ENCODE data around the gene LRRC75B.
"Not testable (repeated sequence)": the region's sequence is repeated elsewhere in the genome, so short reads cannot be mapped to it uniquely, and the experiment has no call there.

LRRC75B gene

DNA sequence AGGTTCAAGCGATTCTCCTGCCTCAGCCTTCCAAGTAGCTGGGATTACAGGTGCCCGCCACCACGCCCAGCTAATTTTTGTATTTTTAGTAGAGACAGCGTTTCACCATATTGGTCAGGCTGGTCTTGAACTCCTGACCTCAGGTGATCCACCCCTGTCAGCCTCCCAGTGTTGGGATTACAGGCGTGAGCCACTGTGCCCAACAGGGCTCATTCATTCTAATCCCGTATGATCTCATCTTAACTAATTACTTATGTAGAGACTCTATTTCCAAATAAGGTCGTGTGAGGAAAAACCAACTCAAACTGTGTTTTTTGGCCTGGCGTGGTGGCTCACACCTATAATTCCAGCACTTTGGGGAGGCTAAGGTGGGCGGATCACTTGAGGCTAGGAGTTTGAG is 4.2 kb upstream of the LRRC75B start:
- not testable (repeated sequence) for H3K27ac Mint-ChIP-seq; H3K27me3 Mint-ChIP-seq; ATAC-seq (replicated peaks); H3K4me3 Mint-ChIP-seq; H3K36me3 Mint-ChIP-seq (ENCODE audit: insufficient read depth); DNase-seq; H3K9me3 Mint-ChIP-seq
- H3K4me1 Mint-ChIP-seq (ENCODE audit: low read depth in 2 of 2): peaks cover 12 to 17% of the 10 kb centered on the region in 2 donors

DNA sequence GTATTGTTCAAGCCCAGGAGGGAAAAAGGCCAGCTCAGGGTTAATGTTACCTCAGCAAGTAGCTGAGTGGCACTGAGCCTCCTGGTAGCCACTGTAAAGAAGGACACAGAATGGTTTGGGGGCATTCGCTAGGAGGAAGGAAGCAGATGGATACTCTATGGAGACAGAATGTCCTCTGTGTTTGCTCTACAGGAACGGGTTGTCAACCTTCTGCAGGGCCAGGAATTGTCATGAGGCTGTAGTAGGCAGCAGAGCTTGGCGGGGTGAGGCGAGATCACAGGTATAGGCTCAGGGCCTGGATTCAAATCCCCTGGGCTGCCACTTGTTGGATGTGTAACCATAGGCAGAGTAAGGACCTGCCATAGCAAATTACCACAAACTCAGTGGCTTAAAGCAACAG is 3.0 kb upstream of the LRRC75B start:
- ATAC-seq (replicated peaks) (no peak), DNase-seq (no peak)
- Mint-ChIP-seq H3K4me1 (ENCODE audit: low read depth in 2 of 2) (peaks cover 5 to 12% of the 10 kb centered on the region in 2 donors), H3K27ac (no peak overlapping the region), H3K27me3 (peaks cover 0 to 5% of the 10 kb centered on the region in 2 donors), H3K4me3 (no peak overlapping the region), H3K9me3 (no peaks in the 10 kb centered on the region), H3K36me3 (ENCODE audit: insufficient read depth) (no peaks in the 10 kb centered on the region)

DNA sequence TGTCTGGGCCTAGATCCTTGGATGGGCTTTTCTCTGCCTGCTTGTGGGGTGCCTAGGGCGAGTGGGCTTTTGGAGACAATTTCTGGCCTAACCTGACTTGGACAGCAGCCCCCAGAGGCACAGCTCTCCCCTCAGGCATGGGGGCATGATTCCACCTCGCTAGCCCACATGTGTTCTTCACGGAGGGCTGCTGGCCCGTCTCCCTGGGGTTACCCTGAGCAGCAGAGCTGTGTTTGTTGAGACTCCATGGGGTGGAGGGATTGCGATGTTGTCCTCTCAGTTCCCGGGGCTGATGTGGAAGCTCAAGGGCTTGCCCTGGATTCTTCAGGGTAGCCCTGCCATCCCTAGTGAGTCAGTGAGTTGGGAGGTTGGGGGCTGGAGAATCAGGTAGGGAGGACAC is 2.4 kb upstream of the LRRC75B start:
- H3K27ac Mint-ChIP-seq: no peak overlapping the region
- H3K4me1 Mint-ChIP-seq (ENCODE audit: low read depth in 2 of 2): peaks cover 5 to 12% of the 10 kb centered on the region in 2 donors
- no peaks in the 10 kb centered on the region for H3K9me3 Mint-ChIP-seq
- no peaks in the 10 kb centered on the region for H3K36me3 Mint-ChIP-seq (ENCODE audit: insufficient read depth)
- DNase-seq (no peak), ATAC-seq (replicated peaks) (no peak)
- peaks cover 0 to 5% of the 10 kb centered on the region in 2 donors for H3K27me3 Mint-ChIP-seq
- H3K4me3 Mint-ChIP-seq: no peak overlapping the region

DNA sequence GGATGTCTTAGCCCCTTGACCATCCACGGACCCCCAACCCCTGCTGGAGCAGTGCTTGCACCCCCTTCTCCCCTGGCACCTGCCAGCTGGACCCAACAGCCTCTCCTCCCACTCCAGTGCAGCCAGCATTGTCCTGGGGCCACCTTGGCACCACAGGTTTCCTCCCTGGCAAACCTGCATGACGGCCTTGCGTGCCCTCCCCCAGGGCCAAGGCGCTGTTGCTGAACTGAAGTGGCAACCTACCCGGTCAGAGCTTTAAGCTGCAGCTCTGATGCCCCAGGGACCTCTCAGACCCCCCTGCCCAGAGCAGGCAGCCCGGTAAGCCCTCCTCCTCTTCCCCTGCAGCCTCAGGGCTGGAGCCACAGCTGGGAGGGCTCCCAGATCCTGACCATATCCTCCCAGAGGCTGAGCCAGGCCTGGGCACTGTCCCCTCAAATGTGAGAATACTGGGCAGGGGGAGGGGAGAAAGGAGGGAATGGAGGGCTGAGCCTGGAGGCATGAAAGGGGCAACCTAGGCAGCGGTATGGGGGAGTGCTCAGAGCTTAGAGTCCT is 1.8 kb upstream of the LRRC75B start:
- Mint-ChIP-seq H3K36me3 (ENCODE audit: insufficient read depth) (no peaks in the 10 kb centered on the region), H3K4me1 (ENCODE audit: low read depth in 2 of 2) (peaks cover 5 to 12% of the 10 kb centered on the region in 2 donors), H3K9me3 (no peaks in the 10 kb centered on the region), H3K27me3 (peaks cover 0 to 5% of the 10 kb centered on the region in 2 donors), H3K27ac (no peak overlapping the region), H3K4me3 (no peak overlapping the region)
- no peak for DNase-seq
- no peak for ATAC-seq (replicated peaks)

DNA sequence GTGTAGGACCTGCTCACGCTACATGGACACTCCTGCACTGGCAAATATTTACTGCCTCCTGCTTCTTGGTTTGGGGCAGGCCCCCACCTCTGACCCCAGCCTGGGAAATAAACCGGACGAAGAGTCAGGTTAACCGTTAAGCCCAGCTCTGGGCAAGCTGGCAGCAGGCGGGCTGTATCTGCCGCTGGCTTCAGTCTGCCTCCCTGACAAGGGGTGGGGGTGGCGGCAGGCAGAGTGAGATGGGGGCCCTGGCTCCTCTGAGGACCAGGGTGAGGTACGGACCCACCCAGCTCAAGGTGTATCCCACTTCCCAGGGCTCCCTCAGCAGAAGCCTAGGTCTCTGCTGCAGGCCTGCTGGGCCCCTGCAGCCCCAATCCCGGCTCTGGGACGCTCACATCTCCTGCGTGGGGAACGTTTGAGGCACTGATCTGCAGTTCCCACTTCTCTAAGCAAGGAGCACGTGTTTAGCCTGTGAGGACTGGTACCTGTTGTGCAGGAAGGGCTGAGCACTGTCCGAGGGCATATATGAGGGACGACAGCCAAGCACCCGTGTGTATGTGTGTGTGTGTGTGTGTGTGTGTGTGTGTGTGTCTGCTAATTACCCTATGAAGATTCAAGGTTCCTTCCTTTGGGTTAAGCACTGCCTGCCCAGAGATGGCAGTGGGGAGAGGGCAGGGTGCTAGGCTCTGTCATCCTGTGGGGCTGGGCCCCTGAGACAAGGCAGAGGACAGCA is 1.1 kb upstream of the LRRC75B start:
- ATAC-seq (replicated peaks): no peak
- peak overlapping the region in 1 of 2 donors; percentile 41 for H3K27ac Mint-ChIP-seq
- peaks cover 0 to 5% of the 10 kb centered on the region in 2 donors for H3K27me3 Mint-ChIP-seq
- H3K36me3 Mint-ChIP-seq (ENCODE audit: insufficient read depth): no peaks in the 10 kb centered on the region
- H3K9me3 Mint-ChIP-seq: no peaks in the 10 kb centered on the region
- H3K4me3 Mint-ChIP-seq: peak overlapping the region; percentile 78 to 84
- DNase-seq: no peak
- peaks cover 5 to 6% of the 10 kb centered on the region in 2 donors for H3K4me1 Mint-ChIP-seq (ENCODE audit: low read depth in 2 of 2)

DNA sequence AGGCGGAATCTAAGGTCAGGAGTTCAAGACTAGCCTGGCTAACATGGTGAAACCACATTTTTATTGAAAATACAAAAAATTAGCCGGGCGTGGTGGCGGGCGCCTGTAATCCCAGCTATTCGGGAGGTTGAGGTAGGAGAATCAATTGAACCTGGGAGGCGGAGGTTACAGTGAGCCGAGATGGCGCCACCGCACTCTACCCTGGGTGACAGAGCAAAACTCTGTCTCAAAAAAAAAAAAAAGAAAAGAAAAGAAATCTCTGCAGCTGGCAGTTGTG is 624 bp upstream of the LRRC75B start:
- H3K4me1 Mint-ChIP-seq (ENCODE audit: low read depth in 2 of 2); H3K36me3 Mint-ChIP-seq (ENCODE audit: insufficient read depth): not testable (repeated sequence)
- H3K4me3 Mint-ChIP-seq: peak overlapping the region; percentile 78 to 84

DNA sequence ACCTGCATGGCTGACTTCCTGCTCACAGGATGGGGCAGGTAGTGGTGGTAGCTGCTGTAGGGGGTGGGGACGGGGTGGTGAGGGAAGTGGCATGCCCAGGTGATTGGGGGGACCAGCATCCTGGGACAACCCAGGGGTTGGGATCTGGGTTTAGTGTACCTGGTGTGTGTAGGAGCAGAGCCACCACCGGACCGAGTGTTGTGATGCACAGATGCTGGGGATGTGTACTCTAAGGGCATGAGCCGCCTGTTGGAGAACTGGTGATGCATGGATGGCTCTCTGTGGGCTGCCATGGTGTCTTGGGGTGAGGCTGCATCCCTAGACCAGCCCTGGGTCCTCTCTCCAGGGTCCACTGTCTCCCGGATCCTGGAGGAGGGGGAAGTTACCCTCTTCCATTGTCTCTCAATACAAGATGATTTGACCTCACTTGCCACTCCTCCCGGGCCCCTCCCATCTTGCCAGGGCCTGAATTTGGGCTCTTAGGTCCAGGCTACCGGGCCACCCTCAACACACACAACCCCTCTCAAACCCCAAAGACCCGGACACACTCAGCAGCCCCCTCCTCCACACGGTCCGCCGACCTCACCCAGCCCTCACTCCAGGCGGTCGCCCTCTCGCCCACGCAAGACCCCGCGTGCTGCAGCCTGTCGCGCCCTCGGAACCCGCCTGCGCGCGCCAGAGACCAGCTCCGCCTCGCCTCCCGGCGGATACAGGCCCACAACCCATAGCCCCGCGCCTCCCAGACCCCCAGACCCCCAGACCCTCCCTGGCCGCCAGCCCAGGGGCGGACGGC is 619 bp downstream of the LRRC75B start:
- no peak overlapping the region for H3K27ac Mint-ChIP-seq
- no peaks in the 10 kb centered on the region for H3K9me3 Mint-ChIP-seq
- peak overlapping the region; percentile 78 to 84 for H3K4me3 Mint-ChIP-seq
- H3K36me3 Mint-ChIP-seq (ENCODE audit: insufficient read depth): no peaks in the 10 kb centered on the region
- peak; percentile 22 for ATAC-seq (replicated peaks)
- peaks cover 0 to 5% of the 10 kb centered on the region in 2 donors for H3K27me3 Mint-ChIP-seq
- DNase-seq: no peak
- peaks cover 5% of the 10 kb centered on the region in 2 donors for H3K4me1 Mint-ChIP-seq (ENCODE audit: low read depth in 2 of 2)

More for the DNA sequence above, 624 bp upstream of the LRRC75B start:
- H3K9me3 Mint-ChIP-seq; H3K27me3 Mint-ChIP-seq; DNase-seq; ATAC-seq (replicated peaks): not testable (repeated sequence)
- peak overlapping the region in 1 of 2 donors; percentile 41 for H3K27ac Mint-ChIP-seq

DNA sequence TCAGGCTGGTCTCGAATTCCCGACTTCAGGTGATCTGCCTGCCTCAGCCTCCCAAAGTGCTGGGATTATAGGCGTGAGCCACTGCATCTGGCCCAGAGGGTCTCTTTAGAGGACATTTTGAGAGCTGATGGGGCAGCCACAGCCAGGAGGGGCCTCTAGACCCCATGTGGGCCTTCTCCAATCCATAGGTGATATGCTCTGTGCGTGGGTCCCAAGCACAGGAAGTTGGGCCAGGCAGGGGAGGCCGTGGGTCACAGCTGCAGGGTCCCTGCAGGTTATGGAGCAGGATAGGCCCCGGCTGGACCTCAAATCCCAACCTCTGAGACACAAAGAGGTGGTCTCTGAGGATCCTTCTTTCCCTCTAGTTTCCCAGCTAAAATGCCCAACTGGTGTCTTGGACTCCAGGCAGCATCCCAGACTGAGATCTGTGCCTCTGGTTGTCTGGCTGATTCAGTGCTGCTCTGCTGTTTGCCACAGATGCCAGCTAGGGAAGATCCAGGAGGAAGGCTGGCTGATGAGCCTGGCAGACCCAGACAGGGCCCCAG is 1.5 kb downstream of the LRRC75B start:
- no peak overlapping the region for H3K27ac Mint-ChIP-seq
- H3K4me1 Mint-ChIP-seq (ENCODE audit: low read depth in 2 of 2): peaks cover 5% of the 10 kb centered on the region in 2 donors
- H3K4me3 Mint-ChIP-seq: no peak overlapping the region
- ATAC-seq (replicated peaks) (no peak), DNase-seq (no peak)
- H3K27me3 Mint-ChIP-seq: peaks cover 0 to 5% of the 10 kb centered on the region in 2 donors
- no peaks in the 10 kb centered on the region for H3K9me3 Mint-ChIP-seq
- no peaks in the 10 kb centered on the region for H3K36me3 Mint-ChIP-seq (ENCODE audit: insufficient read depth)

DNA sequence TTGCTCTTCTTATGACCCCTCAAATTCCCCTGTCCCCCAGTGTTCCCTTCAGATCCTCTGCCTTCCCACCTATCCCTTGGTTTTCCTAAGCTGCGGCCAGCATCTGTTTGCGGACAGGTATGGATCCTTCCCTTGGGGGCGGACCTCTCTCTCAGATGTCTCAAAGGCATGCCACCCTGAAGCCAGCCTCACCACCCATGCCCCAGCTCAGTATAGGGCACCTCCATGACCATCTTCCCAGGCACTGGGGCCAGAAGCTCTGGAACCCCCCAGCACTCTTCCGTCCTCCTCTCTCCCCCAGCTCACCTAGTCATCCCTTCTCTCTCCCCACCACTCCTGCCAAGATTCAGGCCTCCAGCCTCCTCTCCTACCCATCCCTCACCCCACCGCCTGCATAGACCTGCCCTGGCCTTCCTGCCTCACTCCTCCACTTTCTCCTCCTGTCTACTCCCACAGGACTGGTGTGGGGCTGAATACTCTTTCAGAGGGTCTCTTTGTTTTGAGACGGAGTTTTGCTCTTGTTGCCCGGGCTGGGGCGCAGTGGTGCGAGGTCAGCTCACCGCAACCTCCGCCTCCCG is 2.2 kb downstream of the LRRC75B start:
- Mint-ChIP-seq H3K27me3 (peaks cover 0 to 5% of the 10 kb centered on the region in 2 donors), H3K36me3 (ENCODE audit: insufficient read depth) (no peaks in the 10 kb centered on the region), H3K4me3 (no peak overlapping the region), H3K9me3 (no peaks in the 10 kb centered on the region), H3K4me1 (ENCODE audit: low read depth in 2 of 2) (peaks cover 5% of the 10 kb centered on the region in 2 donors), H3K27ac (no peak overlapping the region)
- no peak for ATAC-seq (replicated peaks)
- no peak for DNase-seq

DNA sequence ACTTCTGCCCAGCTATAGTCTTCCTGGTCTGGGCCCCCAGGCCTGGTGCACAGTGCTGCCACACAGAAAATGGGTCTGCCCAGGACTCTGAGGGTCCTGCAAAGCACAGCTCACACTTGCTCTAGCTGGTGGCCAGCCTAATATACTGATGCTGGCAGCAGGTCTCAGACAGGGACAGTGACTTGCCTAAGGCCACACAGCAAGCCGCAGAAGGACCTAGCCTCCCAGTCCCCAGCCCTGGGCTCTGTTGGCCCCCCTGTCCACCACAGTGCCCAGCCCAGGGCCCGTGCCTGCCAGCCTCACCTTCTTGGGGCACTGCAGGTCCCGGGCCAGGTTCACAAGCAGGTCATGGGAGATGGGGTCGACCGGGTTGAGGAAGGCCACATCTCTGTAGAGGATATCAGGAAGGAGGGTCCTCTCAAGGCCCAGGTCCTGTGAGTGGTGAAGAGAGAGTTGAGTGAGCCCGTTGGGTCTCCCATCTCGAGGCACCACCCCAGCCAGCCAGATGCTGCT is 3.3 kb downstream of the LRRC75B start:
- Mint-ChIP-seq H3K9me3 (no peaks in the 10 kb centered on the region), H3K4me3 (no peak overlapping the region), H3K4me1 (ENCODE audit: low read depth in 2 of 2) (peaks cover 5% of the 10 kb centered on the region in 2 donors), H3K36me3 (ENCODE audit: insufficient read depth) (no peaks in the 10 kb centered on the region), H3K27ac (no peak overlapping the region), H3K27me3 (peaks cover 0 to 5% of the 10 kb centered on the region in 2 donors)
- ATAC-seq (replicated peaks): no peak
- DNase-seq: no peak

DNA sequence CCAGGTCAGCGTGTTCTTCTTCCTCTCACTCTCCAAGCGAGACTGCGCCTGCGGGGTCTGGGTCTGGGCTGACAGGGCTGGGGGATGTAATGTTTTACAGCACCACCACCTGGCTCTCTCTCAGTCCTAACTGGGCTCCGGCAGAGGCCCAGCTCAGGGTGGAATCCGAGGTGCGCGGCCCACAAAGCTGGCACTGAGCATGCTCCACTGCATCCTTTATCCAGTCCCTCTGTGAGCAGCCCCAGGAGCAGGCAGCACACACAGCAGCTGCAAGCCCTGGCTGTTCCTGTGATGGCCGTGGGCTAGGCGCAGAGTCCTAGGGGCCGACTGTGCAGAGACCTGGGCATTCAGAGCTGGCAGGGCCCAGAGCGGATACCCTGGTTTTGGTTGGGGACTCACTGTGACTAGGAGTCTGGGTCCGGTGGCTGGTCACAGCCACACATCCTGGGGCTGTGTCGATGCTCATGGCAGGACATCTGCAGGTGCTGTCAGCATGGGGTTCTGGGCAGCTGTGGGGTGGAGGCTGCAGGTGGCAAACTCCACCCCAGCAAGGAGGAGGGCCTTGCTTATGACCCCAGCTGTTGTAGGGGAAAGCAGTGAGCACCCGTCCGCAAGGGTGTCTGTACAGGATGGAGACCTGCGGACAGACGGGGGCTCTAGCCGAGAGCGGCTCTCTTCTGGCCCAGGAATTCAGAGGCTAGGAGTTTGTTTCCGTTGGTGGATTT is 4.0 kb downstream of the LRRC75B start:
- Mint-ChIP-seq H3K4me3 (no peak overlapping the region), H3K36me3 (ENCODE audit: insufficient read depth) (no peaks in the 10 kb centered on the region), H3K4me1 (ENCODE audit: low read depth in 2 of 2) (peaks cover 5% of the 10 kb centered on the region in 2 donors), H3K9me3 (no peaks in the 10 kb centered on the region), H3K27ac (no peak overlapping the region), H3K27me3 (peaks cover 0 to 5% of the 10 kb centered on the region in 2 donors)
- DNase-seq (no peak), ATAC-seq (replicated peaks) (no peak)

DNA sequence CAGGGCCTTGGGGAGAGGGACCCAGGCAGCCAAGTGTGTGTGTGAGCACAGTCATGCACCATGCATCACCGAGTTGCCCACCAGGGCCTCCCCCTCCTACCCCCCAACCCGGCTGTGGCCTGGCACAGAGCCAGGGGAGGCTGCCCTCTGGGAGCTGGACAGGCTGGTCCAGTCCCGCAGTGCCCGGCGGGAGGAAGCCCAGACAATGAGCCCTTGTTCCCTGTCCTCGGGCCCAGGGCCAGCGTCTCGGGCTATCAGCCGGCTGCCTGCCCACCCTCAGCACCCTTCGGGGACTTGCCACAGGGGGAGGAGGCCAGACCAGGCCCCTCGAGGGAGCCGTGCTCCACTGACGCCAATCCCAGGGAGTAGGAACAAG is 4.5 kb downstream of the LRRC75B start:
- Mint-ChIP-seq H3K36me3 (ENCODE audit: insufficient read depth) (no peaks in the 10 kb centered on the region), H3K4me3 (no peak overlapping the region), H3K9me3 (no peaks in the 10 kb centered on the region), H3K27ac (no peak overlapping the region), H3K4me1 (ENCODE audit: low read depth in 2 of 2) (peaks cover 5% of the 10 kb centered on the region in 2 donors), H3K27me3 (peaks cover 0 to 5% of the 10 kb centered on the region in 2 donors)
- DNase-seq (no peak), ATAC-seq (replicated peaks) (no peak)

DNA sequence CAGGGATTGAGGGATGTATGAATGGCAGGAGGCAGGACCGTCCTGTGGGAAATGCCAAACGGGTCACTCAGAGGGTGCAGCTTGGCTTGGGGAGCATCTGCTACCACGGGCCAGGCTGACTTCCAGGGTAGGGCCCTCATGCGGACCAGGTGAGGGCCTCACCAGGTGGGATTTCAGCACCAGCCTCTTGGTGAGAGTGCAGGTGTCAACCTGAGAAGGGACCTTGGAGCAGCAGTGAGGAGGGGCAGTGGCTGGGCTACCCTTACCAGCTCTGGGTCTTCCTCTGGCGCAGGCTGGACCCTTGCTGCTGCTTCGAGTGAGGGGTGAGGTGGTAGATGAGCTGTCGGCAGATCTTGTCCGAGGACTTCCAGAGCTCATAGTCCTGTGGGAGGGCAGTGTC is 4.9 kb downstream of the LRRC75B start:
- Mint-ChIP-seq H3K4me3 (no peak overlapping the region), H3K27me3 (peaks cover 0 to 5% of the 10 kb centered on the region in 2 donors), H3K27ac (no peak overlapping the region), H3K4me1 (ENCODE audit: low read depth in 2 of 2) (peaks cover 5% of the 10 kb centered on the region in 2 donors), H3K36me3 (ENCODE audit: insufficient read depth) (no peaks in the 10 kb centered on the region), H3K9me3 (no peaks in the 10 kb centered on the region)
- DNase-seq: no peak
- ATAC-seq (replicated peaks): no peak

Data from effector memory CD8-positive, alpha-beta T cell (primary cell).